Thymus (tissue), 11 donors: ENCODE data around the gene PRDM16. TPM values are rescaled to one million over a fixed set of nuclear protein-coding genes. Genes with fewer than 3 reads are reported as not detected.

Source experiments
- DNase-seq, 9 donors: peaks; one replicate each; pipeline ENCODE4 v3.0.0-alpha.2; 2013; ENCODE audit warnings: low spot score in 9 of 9, low read depth in 6 of 9, missing footprints in 1 of 9
- H3K27ac ChIP-seq, 2 donors: one replicate each; pipeline ENCODE4 v1.5.1; 2013; ENCODE audit warnings: control low read depth in 1 of 2, low read depth in 1 of 2, low read length in 1 of 2, mild to moderate bottlenecking in 1 of 2, moderate library complexity in 1 of 2
- H3K27me3 ChIP-seq, 2 donors: one replicate each; pipeline ENCODE4 v1.5.1; 2013; ENCODE audit warnings: low read length in 1 of 2; ENCODE audit not compliant: control insufficient read depth in 2 of 2, insufficient read depth in 1 of 2
- H3K36me3 ChIP-seq, 2 donors: one replicate each; pipeline ENCODE4 v1.5.1; 2013; ENCODE audit warnings: low read length in 1 of 2, mild to moderate bottlenecking in 1 of 2, moderate library complexity in 1 of 2; ENCODE audit not compliant: control insufficient read depth in 2 of 2, insufficient read depth in 2 of 2
- H3K4me1 ChIP-seq, 2 donors: one replicate each; pipeline ENCODE4 v1.5.1; 2013; ENCODE audit warnings: low read length in 2 of 2; ENCODE audit not compliant: control insufficient read depth in 2 of 2, insufficient read depth in 2 of 2
- H3K4me3 ChIP-seq, 2 donors: one replicate each; pipeline ENCODE4 v1.5.1; 2013; ENCODE audit warnings: low read length in 2 of 2, control low read depth in 1 of 2, mild to moderate bottlenecking in 1 of 2
- H3K9me3 ChIP-seq, 2 donors: one replicate each; pipeline ENCODE4 v1.5.1; 2013; ENCODE audit warnings: low read length in 1 of 2, mild to moderate bottlenecking in 1 of 2; ENCODE audit not compliant: control insufficient read depth in 2 of 2, insufficient read depth in 1 of 2
- WGBS: extraction: QIAGEN DNeasy Blood & Tissue Kit; methylation state at CpG from one replicate; pipeline ENCODE4 v1.1.7; 2013; 5-methylcytosine and 5-hydroxymethylcytosine counted together
- polyA plus RNA-seq: library from polyadenylated mRNA; stranded (reverse); fragments of 200-250 nt; gene quantifications from one replicate; pipeline ENCODE4 v1.2.3, GENCODE V29; 2013
- total RNA-seq: library from RNA; stranded (reverse); fragments of 120-200 nt; gene quantifications from one replicate; pipeline ENCODE4 v1.2.4, GENCODE V29; 2013
- donor health status: healthy.

The PRDM16 gene
- total and polyA plus RNA-seq, 2 donors = 0.09 to 0.55 TPM

DNA sequence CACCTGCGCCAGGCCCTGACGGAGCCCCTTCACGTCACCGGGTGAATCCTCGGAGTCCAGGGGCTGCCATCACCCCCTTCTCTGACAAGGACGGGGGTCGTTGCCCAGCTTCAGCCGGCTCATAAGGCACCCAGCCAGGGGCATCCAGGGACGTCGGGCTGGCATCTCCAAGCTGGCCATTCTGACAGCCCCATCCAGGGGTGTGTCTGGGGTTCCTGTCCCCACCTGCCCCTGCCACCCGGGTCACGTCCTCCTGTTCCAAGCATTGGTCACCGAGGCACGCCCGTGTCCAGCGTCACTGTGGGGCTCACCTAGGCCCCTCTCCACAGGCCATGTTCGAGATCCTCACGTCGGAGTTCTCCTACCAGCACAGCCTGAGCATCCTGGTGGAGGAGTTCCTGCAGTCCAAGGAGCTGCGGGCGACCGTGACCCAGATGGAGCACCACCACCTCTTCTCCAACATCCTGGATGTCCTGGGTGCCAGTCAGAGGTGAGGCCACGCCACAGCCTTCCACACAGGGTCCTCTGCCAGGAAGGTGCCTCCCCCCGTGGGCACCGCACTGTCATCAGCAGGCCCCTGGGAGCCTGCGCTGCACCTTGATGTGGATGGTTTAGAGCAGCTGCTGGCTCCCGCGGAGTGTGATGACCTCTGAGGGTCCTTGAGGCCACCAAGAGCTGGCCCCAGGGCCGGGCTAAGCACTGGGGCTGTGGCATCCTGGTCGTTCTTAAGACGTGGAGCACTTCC is 400.3 kb downstream of the PRDM16 start:
- H3K4me1 ChIP-seq = peaks cover 0 to 9% of the 10 kb centered on the region in 2 donors
- no peak overlapping the region for H3K4me3 ChIP-seq
- no peaks in the 10 kb centered on the region for H3K27me3 ChIP-seq
- no peak for DNase-seq
- no peaks in the 10 kb centered on the region for H3K36me3 ChIP-seq
- H3K9me3 ChIP-seq = no peaks in the 10 kb centered on the region
- WGBS = 96% methylated on average over 31 of the region's 31 CpGs
- no peak overlapping the region for H3K27ac ChIP-seq

DNA sequence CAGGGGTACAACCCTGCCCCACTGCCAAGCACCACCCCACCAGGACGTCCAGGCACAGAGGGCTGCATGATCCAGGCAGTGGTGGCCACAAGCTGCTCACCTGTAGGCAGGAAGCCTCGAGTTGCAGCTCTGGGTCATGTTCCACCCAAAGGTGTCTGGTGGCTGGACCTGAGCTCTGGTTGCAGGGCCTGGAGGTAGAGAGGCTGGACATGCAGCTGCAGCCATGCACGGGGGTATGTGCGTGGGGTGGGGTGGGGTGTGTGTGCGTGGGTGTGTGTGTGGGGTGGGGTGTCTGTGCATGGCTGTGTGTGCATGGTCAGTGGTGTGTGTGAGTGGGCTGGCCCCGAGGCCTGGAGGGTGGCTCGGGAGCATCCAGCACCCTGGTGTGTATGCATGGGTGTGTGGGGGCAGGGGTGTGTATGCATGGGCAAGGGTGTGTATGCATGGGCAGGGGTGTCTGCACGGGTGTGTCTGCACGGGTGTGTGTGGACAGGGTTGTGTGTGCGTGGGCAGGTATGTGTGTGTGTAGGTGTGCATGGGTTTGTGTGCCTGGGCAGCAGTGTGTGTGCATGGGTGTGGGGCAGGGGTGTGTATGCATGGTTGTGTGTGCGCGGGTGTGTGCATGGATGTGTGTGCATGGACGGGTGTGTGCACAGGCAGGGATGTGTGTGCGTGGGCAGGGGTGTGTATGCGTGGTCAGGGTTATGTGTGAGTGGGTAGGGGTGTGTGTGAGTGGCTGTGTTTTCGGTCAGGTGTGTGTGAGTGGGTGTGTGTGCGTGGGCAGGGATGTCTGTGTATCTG is 401.0 kb downstream of the PRDM16 start:
- Histone ChIP-seq H3K27me3 (no peaks in the 10 kb centered on the region), H3K36me3 (no peaks in the 10 kb centered on the region), H3K4me3 (no peak overlapping the region), H3K9me3 (no peaks in the 10 kb centered on the region), H3K4me1 (peaks cover 0 to 9% of the 10 kb centered on the region in 2 donors), H3K27ac (no peak overlapping the region)
- no peak for DNase-seq
- 95% methylated on average over 17 of the region's 17 CpGs for WGBS

DNA sequence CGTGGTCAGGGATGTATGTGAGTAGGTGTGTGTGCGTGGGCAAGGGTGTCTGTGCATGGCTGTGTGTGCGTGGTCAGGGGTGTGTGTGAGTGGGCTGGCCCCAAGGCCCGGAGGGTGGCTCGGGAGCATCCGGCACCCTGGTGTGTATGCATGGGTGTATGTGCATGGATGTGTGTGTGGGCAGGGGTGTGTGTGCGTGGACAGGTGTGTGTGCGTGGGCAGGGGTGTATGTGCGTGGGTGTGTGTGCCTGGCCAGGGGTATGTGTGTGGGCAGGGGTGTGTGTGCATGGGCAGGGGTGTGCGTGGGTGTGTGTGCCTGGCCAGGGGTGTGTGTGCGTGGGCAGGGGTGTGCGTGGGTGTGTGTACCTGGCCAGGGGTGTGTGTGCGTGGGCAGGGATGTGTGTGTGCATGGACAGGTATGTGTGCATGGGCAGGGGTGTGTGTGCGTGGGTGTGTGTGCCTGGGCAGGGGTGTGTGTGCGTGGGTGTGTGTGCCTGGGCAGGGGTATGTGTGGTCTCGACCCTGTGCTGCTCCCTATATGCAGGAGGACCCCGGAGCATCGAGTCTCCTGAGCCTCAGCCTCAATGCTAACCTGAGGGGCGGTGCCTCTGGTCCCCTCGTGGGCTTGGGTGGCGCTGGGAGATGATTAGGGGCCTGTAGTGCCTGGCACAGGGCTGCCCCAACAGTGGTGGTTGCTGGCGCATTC is 401.8 kb downstream of the PRDM16 start:
- DNase-seq = no peak
- Histone ChIP-seq H3K4me3 (no peak overlapping the region), H3K36me3 (no peaks in the 10 kb centered on the region)

DNA sequence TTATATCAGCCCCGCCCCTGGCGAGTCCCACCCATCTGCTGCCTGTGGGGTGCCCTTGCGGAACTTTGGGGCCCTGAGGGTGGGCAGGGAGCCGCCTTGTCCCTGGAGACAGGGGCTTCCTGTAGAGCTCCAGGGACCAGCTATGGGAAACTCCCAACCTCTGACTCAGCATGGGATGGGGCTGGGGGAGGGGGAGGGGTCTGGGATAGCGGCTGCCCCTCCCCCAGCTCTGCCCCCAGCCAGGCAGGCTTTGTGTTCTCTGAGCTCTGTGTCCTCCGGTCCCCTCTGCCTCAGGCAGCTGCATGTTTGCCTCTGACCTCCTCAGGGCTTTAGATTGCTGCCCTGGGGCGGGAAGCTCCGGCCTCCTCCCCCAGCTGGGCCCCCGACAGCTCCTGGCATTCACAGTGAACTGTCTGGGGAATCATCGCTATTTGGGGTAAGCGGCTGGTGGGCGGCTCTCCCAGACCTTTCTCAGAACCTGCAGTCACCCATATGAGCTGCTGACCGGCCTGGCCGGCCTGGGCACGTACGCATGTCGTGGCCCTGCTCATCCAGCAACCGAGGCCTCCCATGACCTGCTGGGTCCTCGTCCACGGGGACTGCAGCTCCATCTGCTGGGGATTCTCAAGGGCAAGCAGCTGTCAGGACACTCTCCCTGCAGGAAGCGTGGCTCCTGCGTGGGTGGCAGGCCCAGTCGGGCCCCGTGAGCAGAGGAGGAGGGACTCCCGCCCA is 402.5 kb downstream of the PRDM16 start:
- Histone ChIP-seq H3K36me3 (no peaks in the 10 kb centered on the region), H3K27ac (no peak overlapping the region), H3K27me3 (no peaks in the 10 kb centered on the region), H3K9me3 (no peaks in the 10 kb centered on the region), H3K4me3 (no peak overlapping the region), H3K4me1 (peaks cover 0 to 2% of the 10 kb centered on the region in 2 donors)
- DNase-seq = no peak
- WGBS = 74% methylated on average over 25 of the region's 25 CpGs

More for the DNA sequence above, 401.8 kb downstream of the PRDM16 start:
- peaks cover 0 to 6% of the 10 kb centered on the region in 2 donors for H3K4me1 ChIP-seq
- WGBS = 94% methylated on average over 22 of the region's 22 CpGs
- no peak overlapping the region for H3K27ac ChIP-seq
- no peaks in the 10 kb centered on the region for H3K9me3 ChIP-seq
- no peaks in the 10 kb centered on the region for H3K27me3 ChIP-seq

DNA sequence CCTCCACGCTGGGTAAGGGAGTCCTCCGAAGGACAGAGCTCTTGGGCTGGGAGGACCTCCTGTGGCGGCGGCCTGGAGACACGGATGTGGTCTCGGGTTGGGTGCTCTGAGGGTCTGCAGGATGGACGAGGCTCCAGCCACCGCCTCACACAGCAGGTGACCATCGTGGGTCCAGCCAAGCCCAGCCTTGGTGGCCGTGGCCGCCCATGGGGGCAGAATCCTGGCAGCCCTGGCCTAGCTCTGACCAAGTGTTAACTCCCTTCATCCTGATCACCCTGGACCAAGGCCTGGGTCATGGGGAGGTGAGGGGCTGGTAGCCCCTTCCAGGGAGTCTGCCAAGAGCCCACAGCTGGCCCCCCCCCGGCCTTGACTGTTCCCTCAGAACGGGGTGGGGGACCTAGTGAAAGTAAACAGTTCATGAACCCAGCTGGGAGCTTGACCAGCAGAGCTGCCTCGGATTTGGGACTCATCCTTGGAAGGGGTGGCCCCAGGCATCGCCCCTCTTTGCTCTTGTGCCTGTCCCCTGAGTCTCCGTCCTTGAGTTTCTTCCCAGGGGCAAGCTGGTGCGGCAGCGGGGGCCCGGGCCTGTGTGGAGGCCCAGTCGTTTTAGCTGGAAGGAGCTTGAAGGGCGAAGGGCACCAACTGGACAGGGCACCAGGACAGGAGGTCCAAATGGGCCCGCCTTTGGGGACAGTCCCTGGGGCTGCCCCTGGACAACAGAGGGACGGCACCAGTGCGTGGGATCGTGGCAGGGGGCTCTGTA is 403.3 kb downstream of the PRDM16 start:
- Histone ChIP-seq H3K4me3 (no peak overlapping the region), H3K4me1 (peaks cover 0 to 2% of the 10 kb centered on the region in 2 donors), H3K36me3 (no peaks in the 10 kb centered on the region), H3K27ac (no peak overlapping the region), H3K27me3 (no peaks in the 10 kb centered on the region), H3K9me3 (no peaks in the 10 kb centered on the region)
- no peak for DNase-seq
- 91% methylated on average over 25 of the region's 25 CpGs for WGBS

DNA sequence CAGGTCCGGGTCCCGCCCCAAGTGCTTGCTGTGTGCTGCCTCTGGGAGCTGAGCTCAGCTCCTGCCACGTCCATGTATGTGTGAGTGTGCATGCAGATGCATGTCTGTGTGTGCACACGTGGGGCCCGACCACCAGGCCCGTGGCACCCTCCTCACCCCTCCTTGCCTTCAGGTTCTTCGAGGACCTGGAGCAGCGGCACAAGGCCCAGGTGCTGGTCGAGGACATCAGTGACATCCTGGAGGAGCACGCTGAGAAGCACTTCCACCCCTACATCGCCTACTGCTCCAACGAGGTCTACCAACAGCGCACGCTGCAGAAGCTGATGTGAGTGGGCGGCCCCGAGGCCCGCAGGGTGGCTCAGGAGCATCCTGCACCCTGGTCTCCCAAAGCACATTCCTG is 403.9 kb downstream of the PRDM16 start:
- no peak for DNase-seq
- Histone ChIP-seq H3K4me1 (peaks cover 0 to 2% of the 10 kb centered on the region in 2 donors), H3K4me3 (no peak overlapping the region), H3K27me3 (no peaks in the 10 kb centered on the region), H3K36me3 (no peaks in the 10 kb centered on the region), H3K27ac (no peak overlapping the region), H3K9me3 (no peaks in the 10 kb centered on the region)
- WGBS = 93% methylated on average over 17 of the region's 17 CpGs

DNA sequence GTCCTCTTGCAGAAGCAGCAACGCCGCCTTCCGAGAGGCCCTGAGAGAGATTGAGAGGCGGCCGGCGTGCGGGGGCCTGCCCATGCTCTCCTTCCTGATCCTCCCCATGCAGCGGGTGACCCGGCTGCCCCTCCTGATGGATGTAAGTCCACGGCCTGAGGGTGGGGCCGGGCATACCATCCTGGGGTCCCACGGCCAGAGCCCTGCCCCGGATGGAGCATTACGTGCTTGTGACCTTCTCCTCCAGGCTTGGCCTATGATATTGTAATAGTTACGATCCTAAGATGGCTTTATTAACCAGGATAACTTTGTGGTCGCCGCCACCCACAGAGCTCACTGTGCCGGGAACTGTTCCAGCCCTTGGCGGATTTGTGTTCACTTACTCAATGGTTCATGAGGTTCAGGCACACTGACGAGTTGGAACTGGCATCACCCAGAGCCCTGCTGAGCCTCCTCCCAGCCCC is 404.4 kb downstream of the PRDM16 start:
- DNase-seq = no peak
- WGBS = 93% methylated on average over 20 of the region's 20 CpGs
- no peak overlapping the region for H3K27ac ChIP-seq
- H3K4me1 ChIP-seq = peaks cover 0 to 2% of the 10 kb centered on the region in 2 donors
- H3K36me3 ChIP-seq = no peaks in the 10 kb centered on the region
- H3K9me3 ChIP-seq = no peaks in the 10 kb centered on the region
- no peaks in the 10 kb centered on the region for H3K27me3 ChIP-seq
- no peak overlapping the region for H3K4me3 ChIP-seq

DNA sequence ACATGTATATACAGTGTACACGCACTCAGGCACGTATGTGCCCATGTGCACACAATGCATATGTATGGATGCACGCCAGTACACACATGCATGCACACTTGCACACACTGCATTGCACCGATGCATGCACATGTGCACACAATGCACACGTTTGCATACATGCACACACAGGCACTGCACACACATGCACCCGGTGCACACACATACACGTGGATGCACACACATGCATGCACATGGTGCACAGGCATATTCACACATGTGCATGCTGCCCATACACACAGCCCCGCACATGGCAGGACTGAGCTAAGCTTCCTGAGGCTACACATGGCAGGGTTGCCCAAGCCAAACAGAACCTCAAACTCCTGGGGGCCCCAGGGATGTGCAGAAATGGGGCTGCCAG is 405.0 kb downstream of the PRDM16 start:
- no peak for DNase-seq
- H3K4me1 ChIP-seq = peaks cover 0 to 2% of the 10 kb centered on the region in 2 donors
- WGBS = 96% methylated on average over 8 of the region's 8 CpGs
- no peak overlapping the region for H3K27ac ChIP-seq
- no peaks in the 10 kb centered on the region for H3K9me3 ChIP-seq
- no peaks in the 10 kb centered on the region for H3K27me3 ChIP-seq
- H3K36me3 ChIP-seq = no peaks in the 10 kb centered on the region
- H3K4me3 ChIP-seq = no peak overlapping the region
